ENCODE results near the gene GUCA1C.
A peak's percentile ranks its signal among the peaks of the same experiment; 100 is the strongest.

The GUCA1C gene

GRCh38 chr3:108909799-108910198 is 43.9 kb downstream of the GUCA1C start:
- H3K27ac ChIP-seq (ENCODE audit: low read length), result no peak overlapping the region
- no peaks in the 10 kb centered on the region for H3K4me1 ChIP-seq (ENCODE audit: control insufficient read depth, insufficient read depth, low read length)
- WGBS (ENCODE audit: insufficient coverage, insufficient read length), result no CpG with 5 or more reads among the region's 5 CpGs
- no peak for DNase-seq (ENCODE audit: low read depth, low spot score)
- no peaks in the 10 kb centered on the region for H3K9me3 ChIP-seq (ENCODE audit: control insufficient read depth, insufficient read depth, low read length)
- H3K36me3 ChIP-seq (ENCODE audit: control insufficient read depth, insufficient read depth, low read length), result no peaks in the 10 kb centered on the region
- no peaks in the 10 kb centered on the region for H3K27me3 ChIP-seq (ENCODE audit: control insufficient read depth, insufficient read depth, low read length)
- no peak overlapping the region for H3K4me3 ChIP-seq (ENCODE audit: low read length)

- Histone ChIP-seq H3K4me3 (ENCODE audit: low read length) (no peak overlapping the region), H3K27me3 (ENCODE audit: control insufficient read depth, insufficient read depth, low read length) (no peaks in the 10 kb centered on the region), H3K36me3 (ENCODE audit: control insufficient read depth, insufficient read depth, low read length) (no peaks in the 10 kb centered on the region), H3K9me3 (ENCODE audit: control insufficient read depth, insufficient read depth, low read length) (no peaks in the 10 kb centered on the region), H3K27ac (ENCODE audit: low read length) (no peak overlapping the region), H3K4me1 (ENCODE audit: control insufficient read depth, insufficient read depth, low read length) (no peaks in the 10 kb centered on the region)
- no CpG with 5 or more reads among the region's 1 CpG for WGBS (ENCODE audit: insufficient coverage, insufficient read length)
- DNase-seq (ENCODE audit: low read depth, low spot score), result no peak
Observed at GRCh38 chr3:108907194-108907593, 46.5 kb downstream of the GUCA1C start.

- WGBS (ENCODE audit: insufficient coverage, insufficient read length), result no CpG with 5 or more reads among the region's 3 CpGs
- Histone ChIP-seq H3K27ac (ENCODE audit: low read length) (no peak overlapping the region), H3K4me1 (ENCODE audit: control insufficient read depth, insufficient read depth, low read length) (no peaks in the 10 kb centered on the region), H3K9me3 (ENCODE audit: control insufficient read depth, insufficient read depth, low read length) (no peaks in the 10 kb centered on the region), H3K27me3 (ENCODE audit: control insufficient read depth, insufficient read depth, low read length) (no peaks in the 10 kb centered on the region), H3K36me3 (ENCODE audit: control insufficient read depth, insufficient read depth, low read length) (no peaks in the 10 kb centered on the region), H3K4me3 (ENCODE audit: low read length) (no peak overlapping the region)
- no peak for DNase-seq (ENCODE audit: low read depth, low spot score)
Observed at GRCh38 chr3:108899530-108899929, 54.1 kb downstream of the GUCA1C start.

DNA sequence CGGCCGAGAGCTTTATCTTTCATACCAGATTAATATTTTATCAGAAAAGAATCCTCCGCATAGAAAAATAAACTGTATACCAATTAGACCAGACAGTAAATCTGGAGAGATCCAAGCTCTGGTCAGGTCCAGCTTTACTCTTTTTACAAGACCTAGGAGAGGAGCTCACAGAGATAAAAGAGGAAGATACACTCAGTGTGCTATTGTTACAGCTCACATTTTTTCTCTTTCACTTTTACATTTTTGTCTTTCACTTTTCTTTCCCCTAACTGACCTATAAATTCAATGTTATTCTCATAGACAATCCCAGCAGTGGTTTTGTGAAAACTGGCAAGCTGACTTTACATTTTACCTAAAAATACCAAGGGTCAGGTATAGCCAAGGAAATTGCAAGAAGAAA is 55.8 kb downstream of the GUCA1C start:
- H3K4me3 ChIP-seq (ENCODE audit: low read length), result no peak overlapping the region
- DNase-seq (ENCODE audit: low read depth, low spot score), result no peak
- H3K36me3 ChIP-seq (ENCODE audit: control insufficient read depth, insufficient read depth, low read length), result no peaks in the 10 kb centered on the region
- no CpG with 5 or more reads among the region's 3 CpGs for WGBS (ENCODE audit: insufficient coverage, insufficient read length)
- no peaks in the 10 kb centered on the region for H3K4me1 ChIP-seq (ENCODE audit: control insufficient read depth, insufficient read depth, low read length)
- H3K27ac ChIP-seq (ENCODE audit: low read length), result no peak overlapping the region
- no peaks in the 10 kb centered on the region for H3K27me3 ChIP-seq (ENCODE audit: control insufficient read depth, insufficient read depth, low read length)
- no peaks in the 10 kb centered on the region for H3K9me3 ChIP-seq (ENCODE audit: control insufficient read depth, insufficient read depth, low read length)

GRCh38 chr3:108894981-108895380 is 58.7 kb downstream of the GUCA1C start:
- WGBS (ENCODE audit: insufficient coverage, insufficient read length), result no CpG with 5 or more reads among the region's 5 CpGs
- no peak overlapping the region for H3K4me3 ChIP-seq (ENCODE audit: low read length)
- H3K4me1 ChIP-seq (ENCODE audit: control insufficient read depth, insufficient read depth, low read length), result no peaks in the 10 kb centered on the region
- H3K27ac ChIP-seq (ENCODE audit: low read length), result no peak overlapping the region
- DNase-seq (ENCODE audit: low read depth, low spot score), result no peak
- H3K27me3 ChIP-seq (ENCODE audit: control insufficient read depth, insufficient read depth, low read length), result no peaks in the 10 kb centered on the region
- no peaks in the 10 kb centered on the region for H3K36me3 ChIP-seq (ENCODE audit: control insufficient read depth, insufficient read depth, low read length)
- no peaks in the 10 kb centered on the region for H3K9me3 ChIP-seq (ENCODE audit: control insufficient read depth, insufficient read depth, low read length)

- H3K4me1 ChIP-seq (ENCODE audit: control insufficient read depth, insufficient read depth, low read length), result peaks cover 2% of the 10 kb centered on the region
- no CpG with 5 or more reads among the region's 3 CpGs for WGBS (ENCODE audit: insufficient coverage, insufficient read length)
- no peaks in the 10 kb centered on the region for H3K9me3 ChIP-seq (ENCODE audit: control insufficient read depth, insufficient read depth, low read length)
- H3K4me3 ChIP-seq (ENCODE audit: low read length), result no peak overlapping the region
- H3K36me3 ChIP-seq (ENCODE audit: control insufficient read depth, insufficient read depth, low read length), result no peaks in the 10 kb centered on the region
- no peak overlapping the region for H3K27ac ChIP-seq (ENCODE audit: low read length)
- H3K27me3 ChIP-seq (ENCODE audit: control insufficient read depth, insufficient read depth, low read length), result no peaks in the 10 kb centered on the region
- no peak for DNase-seq (ENCODE audit: low read depth, low spot score)
Observed at GRCh38 chr3:108891833-108892232, 61.8 kb downstream of the GUCA1C start.

DNA sequence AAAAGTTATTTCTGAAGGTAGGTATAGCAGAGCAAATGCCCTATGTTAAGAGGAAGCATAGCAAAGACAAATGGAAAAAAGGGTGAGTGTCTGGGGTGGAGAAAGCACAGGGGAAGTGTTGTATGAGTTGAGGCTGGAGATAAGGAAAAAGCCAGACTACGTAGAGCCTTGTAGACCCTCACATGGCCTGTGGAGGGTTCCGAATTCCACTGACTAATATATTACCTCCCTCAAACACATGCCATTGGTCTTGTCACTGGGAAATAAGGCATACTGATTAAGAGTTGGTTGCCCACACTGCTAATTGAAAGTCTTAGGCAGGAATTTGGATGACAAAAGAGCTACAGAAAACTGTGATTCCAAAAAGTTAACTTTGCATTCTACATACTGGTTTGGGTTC is 65.9 kb downstream of the GUCA1C start:
- Histone ChIP-seq H3K27me3 (ENCODE audit: control insufficient read depth, insufficient read depth, low read length) (no peaks in the 10 kb centered on the region), H3K4me3 (ENCODE audit: low read length) (no peak overlapping the region), H3K36me3 (ENCODE audit: control insufficient read depth, insufficient read depth, low read length) (no peaks in the 10 kb centered on the region), H3K9me3 (ENCODE audit: control insufficient read depth, insufficient read depth, low read length) (no peaks in the 10 kb centered on the region), H3K27ac (ENCODE audit: low read length) (no peak overlapping the region), H3K4me1 (ENCODE audit: control insufficient read depth, insufficient read depth, low read length) (peaks cover 2% of the 10 kb centered on the region)
- WGBS (ENCODE audit: insufficient coverage, insufficient read length), result no CpG with 5 or more reads among the region's 2 CpGs
- peak; percentile 1 for DNase-seq (ENCODE audit: low read depth, low spot score)

GRCh38 chr3:108887121-108887520 is 66.6 kb downstream of the GUCA1C start:
- Histone ChIP-seq H3K9me3 (ENCODE audit: control insufficient read depth, insufficient read depth, low read length) (no peaks in the 10 kb centered on the region), H3K36me3 (ENCODE audit: control insufficient read depth, insufficient read depth, low read length) (no peaks in the 10 kb centered on the region), H3K27ac (ENCODE audit: low read length) (no peak overlapping the region), H3K4me1 (ENCODE audit: control insufficient read depth, insufficient read depth, low read length) (peaks cover 2% of the 10 kb centered on the region), H3K27me3 (ENCODE audit: control insufficient read depth, insufficient read depth, low read length) (no peaks in the 10 kb centered on the region), H3K4me3 (ENCODE audit: low read length) (no peak overlapping the region)
- DNase-seq (ENCODE audit: low read depth, low spot score), result no peak
- WGBS (ENCODE audit: insufficient coverage, insufficient read length), result no CpG with 5 or more reads among the region's 4 CpGs

DNA sequence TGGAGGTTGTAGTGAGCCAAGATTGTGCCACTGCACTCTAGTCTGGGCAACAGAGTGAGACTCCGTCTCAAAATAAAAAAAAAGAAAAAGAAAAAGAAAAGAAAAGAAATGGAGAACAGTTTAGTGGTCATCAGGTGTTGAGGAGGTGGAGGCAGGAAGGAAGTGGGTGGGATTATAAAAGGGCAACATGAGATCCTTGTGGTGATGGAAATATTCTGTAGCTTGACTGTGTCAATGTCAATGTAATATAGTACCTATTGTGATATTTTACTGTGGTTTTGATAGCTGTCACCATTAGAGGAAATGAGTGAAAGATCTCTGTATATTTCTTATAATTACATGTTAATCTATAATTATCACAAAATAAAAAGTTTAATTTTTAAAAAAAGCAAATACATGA is 70.3 kb downstream of the GUCA1C start:
- no peak overlapping the region for H3K4me3 ChIP-seq (ENCODE audit: low read length)
- no peaks in the 10 kb centered on the region for H3K9me3 ChIP-seq (ENCODE audit: control insufficient read depth, insufficient read depth, low read length)
- DNase-seq (ENCODE audit: low read depth, low spot score), result no peak
- peaks cover 2% of the 10 kb centered on the region for H3K4me1 ChIP-seq (ENCODE audit: control insufficient read depth, insufficient read depth, low read length)
- no peak overlapping the region for H3K27ac ChIP-seq (ENCODE audit: low read length)
- WGBS (ENCODE audit: insufficient coverage, insufficient read length), result no CpG with 5 or more reads among the region's 1 CpG
- no peaks in the 10 kb centered on the region for H3K36me3 ChIP-seq (ENCODE audit: control insufficient read depth, insufficient read depth, low read length)
- no peaks in the 10 kb centered on the region for H3K27me3 ChIP-seq (ENCODE audit: control insufficient read depth, insufficient read depth, low read length)

DNA sequence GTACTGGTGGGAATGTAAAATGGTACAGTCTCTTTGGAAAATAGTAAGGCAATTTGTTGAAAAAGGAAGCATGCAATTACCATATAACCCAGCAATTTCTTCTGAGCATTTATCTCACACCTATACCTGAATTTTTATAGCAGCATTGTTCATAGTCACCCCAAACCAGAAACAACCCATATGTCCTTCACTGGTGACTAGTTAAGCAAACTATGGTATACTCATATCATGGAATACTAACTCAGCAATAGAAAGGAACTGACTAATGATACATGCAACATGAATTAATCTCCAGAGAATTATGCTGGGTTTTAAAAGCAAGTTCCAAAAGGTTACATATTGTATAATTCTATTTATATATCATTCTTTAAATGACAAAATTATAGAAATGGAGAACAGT is 70.9 kb downstream of the GUCA1C start:
- no peaks in the 10 kb centered on the region for H3K9me3 ChIP-seq (ENCODE audit: control insufficient read depth, insufficient read depth, low read length)
- no peaks in the 10 kb centered on the region for H3K36me3 ChIP-seq (ENCODE audit: control insufficient read depth, insufficient read depth, low read length)
- no peak overlapping the region for H3K27ac ChIP-seq (ENCODE audit: low read length)
- DNase-seq (ENCODE audit: low read depth, low spot score), result no peak
- peaks cover under 1% of the 10 kb centered on the region for H3K4me1 ChIP-seq (ENCODE audit: control insufficient read depth, insufficient read depth, low read length)
- no peaks in the 10 kb centered on the region for H3K27me3 ChIP-seq (ENCODE audit: control insufficient read depth, insufficient read depth, low read length)
- H3K4me3 ChIP-seq (ENCODE audit: low read length), result no peak overlapping the region

DNA sequence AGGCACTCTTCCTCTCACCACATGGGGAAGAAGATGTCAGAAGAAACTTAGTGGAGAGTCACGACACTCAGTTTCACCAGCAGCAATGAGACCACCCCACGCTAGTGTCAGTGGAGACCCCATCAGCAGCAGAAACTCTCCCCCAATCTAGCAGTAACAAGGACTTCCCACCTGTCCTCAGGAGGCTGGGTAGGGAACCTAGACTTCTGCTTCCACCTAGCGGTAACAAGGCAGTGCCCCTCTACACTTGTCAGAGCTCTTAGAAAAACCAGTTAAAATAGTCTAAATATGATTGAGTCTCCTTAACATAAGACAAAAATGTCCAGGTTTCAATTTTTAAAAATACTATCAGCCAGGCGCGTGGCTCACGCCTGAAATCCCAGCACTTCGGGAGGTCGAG is 73.8 kb downstream of the GUCA1C start:
- Histone ChIP-seq H3K4me3 (ENCODE audit: low read length) (no peak overlapping the region), H3K4me1 (ENCODE audit: control insufficient read depth, insufficient read depth, low read length) (no peaks in the 10 kb centered on the region), H3K27ac (ENCODE audit: low read length) (no peak overlapping the region), H3K27me3 (ENCODE audit: control insufficient read depth, insufficient read depth, low read length) (no peaks in the 10 kb centered on the region), H3K36me3 (ENCODE audit: control insufficient read depth, insufficient read depth, low read length) (no peaks in the 10 kb centered on the region), H3K9me3 (ENCODE audit: control insufficient read depth, insufficient read depth, low read length) (no peaks in the 10 kb centered on the region)
- no CpG with 5 or more reads among the region's 8 CpGs for WGBS (ENCODE audit: insufficient coverage, insufficient read length)
- no peak for DNase-seq (ENCODE audit: low read depth, low spot score)

All from iPS DF 6.9 (cell line).